MCF 10A (cell line): ENCODE results near the gene FEZ2. TPM values are rescaled to one million over a fixed set of nuclear protein-coding genes. Genes with fewer than 3 reads are reported as not detected.

Source experiments
- BruUV-seq: library from RNA; stranded (reverse); fragments of 400-500 nt; replicated peaks from 2 replicates; lab custom pipeline; 2021; lab: Mats Ljungman, UMichigan
- CTCF ChIA-PET: fragments of 300-600 bp; sonication (Branson Sonifier 250); formaldehyde crosslinking; extraction: SDS; loops from one replicate; lab custom pipeline; 2021; ENCODE audit warnings: antibody characterized with exemption, inconsistent platforms; lab: Yijun Ruan, JAX
- POLR2A ChIA-PET: fragments of 300-600, 350-650 bp; sonication (Branson Sonifier 250); formaldehyde crosslinking; extraction: SDS; loops from one replicate; lab custom pipeline; 2020; ENCODE audit warnings: antibody characterized with exemption, inconsistent platforms; lab: Yijun Ruan, JAX
- DNase-seq: peaks from one replicate; pipeline ENCODE4 v3.0.0-alpha.2; 2018; ENCODE audit not compliant: unreplicated experiment
- H3K27ac Mint-ChIP-seq: one replicate; pipeline ENCODE4 v1.8.0; 2022; ENCODE audit warnings: mild to moderate bottlenecking, low read depth, mixed read lengths; ENCODE audit not compliant: unreplicated experiment
- H3K27me3 Mint-ChIP-seq: one replicate; pipeline ENCODE4 v1.8.0; 2022; ENCODE audit warnings: mixed read lengths; ENCODE audit not compliant: insufficient read depth, unreplicated experiment
- H3K36me3 Mint-ChIP-seq: one replicate; pipeline ENCODE4 v1.8.0; 2022; ENCODE audit warnings: mild to moderate bottlenecking, moderate library complexity, mixed read lengths; ENCODE audit not compliant: insufficient read depth, unreplicated experiment
- H3K4me1 Mint-ChIP-seq: one replicate; pipeline ENCODE4 v1.8.0; 2022; ENCODE audit warnings: mixed read lengths; ENCODE audit not compliant: insufficient read depth, unreplicated experiment
- H3K4me3 Mint-ChIP-seq: one replicate; pipeline ENCODE4 v1.8.0; 2022; ENCODE audit warnings: mild to moderate bottlenecking, moderate library complexity, mixed read lengths; ENCODE audit not compliant: unreplicated experiment
- H3K9me3 Mint-ChIP-seq: one replicate; pipeline ENCODE4 v1.8.0; 2022; ENCODE audit warnings: mixed read lengths; ENCODE audit not compliant: unreplicated experiment
- intact Hi-C: fragments of 100-400 bp; cut with micrococcal nuclease; formaldehyde crosslinking; loops from 2 replicates; pipeline ENCODE4 v1.14.1; 2022
- total RNA-seq: library from RNA; stranded (reverse); gene quantifications from 2 replicates; pipeline ENCODE4 v1.2.3, GENCODE V29; 2022
- TF ChIP-seq, protein P1 (sequence below): fragments of 200-600 bp; IDR thresholded peaks from one replicate; pipeline ENCODE4 v1.8.0; 2022; ENCODE audit warnings: antibody characterized with exemption, mild to moderate bottlenecking; ENCODE audit not compliant: unreplicated experiment

The FEZ2 gene
- total RNA-seq, 1 experiment from 2014 or later = 31.9 TPM

- Mint-ChIP-seq H3K27me3 (no peaks in the 10 kb centered on the region), H3K4me3 (no peak overlapping the region), H3K36me3 (peaks cover 95% of the 10 kb centered on the region), H3K27ac (peak overlapping the region; percentile 9), H3K9me3 (no peaks in the 10 kb centered on the region), H3K4me1 (no peaks in the 10 kb centered on the region)
- CTCF ChIA-PET = interaction anchor here (0.5 to 1.9 kb wide), 4 partner anchors 57 to 265 kb away, joined by 3 to 5 read pairs (median 4); no protein-coding TSS in a partner anchor
- intact Hi-C loops = no loop called here
- no TSS peak for BruUV-seq
- POLR2A ChIA-PET = no interaction called here
- no peak for DNase-seq
- TF ChIP-seq, protein P1, sequence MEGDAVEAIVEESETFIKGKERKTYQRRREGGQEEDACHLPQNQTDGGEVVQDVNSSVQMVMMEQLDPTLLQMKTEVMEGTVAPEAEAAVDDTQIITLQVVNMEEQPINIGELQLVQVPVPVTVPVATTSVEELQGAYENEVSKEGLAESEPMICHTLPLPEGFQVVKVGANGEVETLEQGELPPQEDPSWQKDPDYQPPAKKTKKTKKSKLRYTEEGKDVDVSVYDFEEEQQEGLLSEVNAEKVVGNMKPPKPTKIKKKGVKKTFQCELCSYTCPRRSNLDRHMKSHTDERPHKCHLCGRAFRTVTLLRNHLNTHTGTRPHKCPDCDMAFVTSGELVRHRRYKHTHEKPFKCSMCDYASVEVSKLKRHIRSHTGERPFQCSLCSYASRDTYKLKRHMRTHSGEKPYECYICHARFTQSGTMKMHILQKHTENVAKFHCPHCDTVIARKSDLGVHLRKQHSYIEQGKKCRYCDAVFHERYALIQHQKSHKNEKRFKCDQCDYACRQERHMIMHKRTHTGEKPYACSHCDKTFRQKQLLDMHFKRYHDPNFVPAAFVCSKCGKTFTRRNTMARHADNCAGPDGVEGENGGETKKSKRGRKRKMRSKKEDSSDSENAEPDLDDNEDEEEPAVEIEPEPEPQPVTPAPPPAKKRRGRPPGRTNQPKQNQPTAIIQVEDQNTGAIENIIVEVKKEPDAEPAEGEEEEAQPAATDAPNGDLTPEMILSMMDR = no peak
Observed at GRCh38 chr2:36513661-36514060, 84.3 kb downstream of the FEZ2 start.

DNA sequence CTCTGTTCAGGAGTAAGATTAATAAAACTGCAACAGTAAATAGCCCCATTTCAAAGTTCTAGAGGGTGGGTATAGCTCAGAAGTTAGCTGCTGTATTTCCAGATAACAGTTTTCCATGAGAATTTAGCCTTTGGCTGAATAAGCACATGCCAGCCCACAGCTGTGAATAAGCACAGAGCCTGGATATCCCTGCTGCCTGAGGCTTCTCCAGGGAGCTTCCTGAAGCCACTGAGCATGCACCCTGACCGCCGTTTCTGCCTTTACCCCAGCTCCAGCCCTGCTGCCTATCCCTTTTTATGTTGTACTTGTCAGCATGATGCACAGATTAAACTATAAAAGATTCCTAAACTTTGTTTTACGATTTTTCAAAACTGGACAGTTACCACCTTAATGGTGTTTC, 85.3 kb downstream of the FEZ2 start:
- no peaks in the 10 kb centered on the region for H3K27me3 Mint-ChIP-seq
- H3K27ac Mint-ChIP-seq = no peak overlapping the region
- intact Hi-C loops = no loop called here
- ChIA-PET CTCF (interaction anchor here (0.6 to 1.6 kb wide), 4 partner anchors 160 to 405 kb away, joined by 3 to 6 read pairs (median 4); no protein-coding TSS in a partner anchor), POLR2A (interaction anchor here (0.8 to 1.1 kb wide), 3 partner anchors 52 to 156 kb away, joined by 3 to 4 read pairs (median 3); no protein-coding TSS in a partner anchor)
- H3K4me3 Mint-ChIP-seq = no peak overlapping the region
- TF ChIP-seq, protein P1 = no peak
- peaks cover 99% of the 10 kb centered on the region for H3K36me3 Mint-ChIP-seq
- H3K9me3 Mint-ChIP-seq = no peaks in the 10 kb centered on the region
- H3K4me1 Mint-ChIP-seq = no peaks in the 10 kb centered on the region
- DNase-seq = no peak
- BruUV-seq = no TSS peak

DNA sequence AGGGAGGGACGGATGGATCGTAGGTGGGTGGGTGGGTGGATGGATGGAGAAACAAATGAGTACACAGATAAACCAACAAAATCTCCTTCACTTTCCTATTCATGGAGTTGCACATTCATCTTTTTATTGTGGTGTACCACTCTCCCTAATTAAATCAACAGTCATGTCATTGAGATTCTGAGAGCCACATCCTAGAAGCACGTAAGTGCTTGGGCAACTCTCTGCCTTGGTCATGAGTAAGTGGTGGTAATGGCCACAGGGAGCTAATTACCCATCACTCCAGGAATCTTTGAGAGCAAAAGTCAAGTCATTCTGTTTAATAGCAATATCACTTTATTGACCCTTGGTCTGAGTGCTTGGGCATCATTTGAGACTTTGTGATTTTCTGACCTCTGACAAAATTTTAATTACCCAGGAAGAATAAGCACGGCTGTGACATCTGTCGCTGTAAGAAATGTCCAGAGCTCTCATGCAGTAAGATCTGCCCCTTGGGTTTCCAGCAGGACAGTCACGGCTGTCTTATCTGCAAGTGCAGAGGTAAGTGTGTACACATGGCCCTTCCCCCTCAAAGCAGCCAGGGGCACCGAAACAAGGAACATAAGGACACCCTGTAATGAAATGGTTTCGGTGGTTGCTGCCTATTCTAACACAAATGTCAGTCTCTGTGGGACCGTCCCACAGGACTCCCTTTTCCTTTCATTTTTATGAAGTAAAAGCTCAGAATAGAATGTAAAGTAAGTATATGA, 85.9 kb downstream of the FEZ2 start:
- no peak for DNase-seq
- Mint-ChIP-seq H3K27ac (no peak overlapping the region), H3K4me3 (no peak overlapping the region), H3K4me1 (no peaks in the 10 kb centered on the region), H3K27me3 (no peaks in the 10 kb centered on the region), H3K9me3 (no peaks in the 10 kb centered on the region), H3K36me3 (peaks cover 99% of the 10 kb centered on the region)
- CTCF ChIA-PET = interaction anchor here (0.6 to 1.6 kb wide), 7 partner anchors 12 to 406 kb away, joined by 3 to 6 read pairs (median 3); no protein-coding TSS in a partner anchor
- POLR2A ChIA-PET = interaction anchor here (0.8 to 1.1 kb wide), 4 partner anchors 18 to 155 kb away, joined by 3 to 4 read pairs (median 3); no protein-coding TSS in a partner anchor
- intact Hi-C loops = no loop called here
- TF ChIP-seq, protein P1 = no peak
- BruUV-seq = no TSS peak

- Mint-ChIP-seq H3K4me3 (no peak overlapping the region), H3K27ac (no peak overlapping the region), H3K36me3 (peaks cover 91% of the 10 kb centered on the region), H3K4me1 (no peaks in the 10 kb centered on the region), H3K27me3 (no peaks in the 10 kb centered on the region), H3K9me3 (no peaks in the 10 kb centered on the region)
- intact Hi-C loops = loop anchor here (5.0 kb wide), 1 partner anchor 52 kb away; no protein-coding TSS in a partner anchor
- TF ChIP-seq, protein P1 = no peak
- DNase-seq = peak; percentile 20
- POLR2A ChIA-PET = no interaction called here
- CTCF ChIA-PET = interaction anchor here (0.6 to 1.9 kb wide), 4 partner anchors 24 to 159 kb away, joined by 4 to 6 read pairs (median 5); no protein-coding TSS in a partner anchor
- BruUV-seq = no TSS peak
Observed at GRCh38 chr2:36509075-36509474, 88.9 kb downstream of the FEZ2 start.
